HG03060 (cell line): ENCODE measurements around the gene F2RL1.
"Not testable (repeated sequence)": the region's sequence is repeated elsewhere in the genome, so short reads cannot be mapped to it uniquely, and the experiment has no call there.

Experiments used
- ATAC-seq: cut with Tn5 transposase; IDR thresholded peaks from one replicate; pipeline ENCODE4 v1.9.1; 2021; ENCODE audit warnings: low read depth, moderate number of reproducible peaks; ENCODE audit not compliant: unreplicated experiment

Gene F2RL1

DNA sequence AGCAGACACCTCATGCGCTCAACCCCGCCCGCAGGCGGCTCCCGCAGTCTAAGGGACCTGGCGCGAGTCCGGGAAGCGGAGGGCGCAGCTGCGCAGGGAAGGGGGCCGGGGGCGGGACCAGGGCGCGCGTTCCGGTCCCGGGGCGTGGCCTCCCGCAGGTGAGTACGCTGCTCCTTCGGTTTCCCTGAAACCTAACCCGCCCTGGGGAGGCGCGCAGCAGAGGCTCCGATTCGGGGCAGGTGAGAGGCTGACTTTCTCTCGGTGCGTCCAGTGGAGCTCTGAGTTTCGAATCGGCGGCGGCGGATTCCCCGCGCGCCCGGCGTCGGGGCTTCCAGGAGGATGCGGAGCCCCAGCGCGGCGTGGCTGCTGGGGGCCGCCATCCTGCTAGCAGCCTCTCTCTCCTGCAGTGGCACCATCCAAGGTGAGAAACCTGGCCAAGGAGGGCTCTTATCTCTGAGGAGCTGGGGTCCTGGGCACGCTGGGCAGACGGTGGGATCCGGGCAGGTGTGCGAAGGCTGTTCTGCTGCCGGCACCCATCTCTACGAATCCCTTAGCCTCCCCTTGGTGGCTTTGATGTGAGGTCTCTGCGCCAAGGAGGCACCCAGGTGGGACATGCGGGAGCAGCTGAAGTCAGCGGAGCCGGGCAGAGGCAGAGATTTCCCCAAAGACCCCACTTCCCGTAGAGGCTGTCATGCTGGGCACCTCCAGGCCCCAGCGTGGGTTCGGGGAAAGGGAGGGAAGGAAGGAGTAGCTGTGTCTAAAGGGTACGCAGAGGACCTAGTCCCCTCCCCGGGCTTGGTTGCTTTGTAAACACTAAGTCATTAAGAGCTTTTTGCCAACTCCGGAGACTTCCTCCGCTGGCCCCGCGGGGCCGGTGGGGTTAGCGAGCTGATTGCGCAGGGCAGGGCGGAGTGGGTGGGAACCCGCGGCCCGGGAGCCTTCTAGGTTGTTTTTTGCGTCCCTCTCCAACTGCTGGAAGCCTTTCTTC lies at the start of gene F2RL1:
Gene F2RL1, plus strand, starts transcription at position 187 of the 988 bp plus-strand sequence. Its CDS starts 153 bp downstream, at position 340.
- no peak for ATAC-seq

DNA sequence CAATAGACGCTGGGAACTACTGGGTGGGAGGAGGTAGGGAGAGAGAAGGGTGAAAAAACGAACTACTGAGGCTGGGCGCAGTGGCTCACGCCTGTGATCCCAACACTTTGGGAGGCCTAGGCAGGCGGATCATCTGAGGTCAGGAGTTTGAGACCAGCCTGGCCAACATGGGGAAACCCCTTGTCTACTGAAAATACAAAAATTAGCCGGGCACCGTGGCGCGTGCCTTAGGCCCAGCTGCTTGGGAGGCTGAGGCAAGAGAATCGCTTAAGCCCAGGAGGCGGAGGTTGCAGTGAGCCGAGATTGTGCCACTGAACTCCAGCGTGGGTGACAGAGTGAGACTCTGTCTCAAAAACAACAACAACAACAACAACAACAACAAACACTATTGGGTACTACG lies 47.8 kb upstream of the F2RL1 start:
- not testable (repeated sequence) for ATAC-seq

GRCh38 chr5:76771705-76772405 lies 47.0 kb upstream of the F2RL1 start:
- ATAC-seq = no peak

DNA sequence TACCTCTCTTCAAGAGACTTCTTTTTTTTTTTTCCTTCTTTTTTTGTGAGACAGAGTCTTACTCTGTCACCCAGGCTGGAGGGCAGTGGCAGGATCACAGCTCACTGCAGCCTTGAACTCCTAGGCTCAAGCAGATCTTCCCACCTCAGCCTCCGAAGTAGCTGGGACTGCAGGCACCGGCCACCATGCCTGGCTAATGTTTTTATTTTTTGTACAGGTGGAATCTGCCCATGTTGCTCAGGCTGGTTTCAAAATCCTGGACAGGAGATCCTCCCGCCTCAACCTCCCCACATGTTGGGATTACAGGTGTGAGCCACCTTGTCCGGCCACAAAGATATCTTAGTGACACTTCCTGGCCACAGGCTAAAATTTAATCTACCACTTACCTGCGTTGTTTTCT lies 42.9 kb upstream of the F2RL1 start:
- ATAC-seq = no peak

DNA sequence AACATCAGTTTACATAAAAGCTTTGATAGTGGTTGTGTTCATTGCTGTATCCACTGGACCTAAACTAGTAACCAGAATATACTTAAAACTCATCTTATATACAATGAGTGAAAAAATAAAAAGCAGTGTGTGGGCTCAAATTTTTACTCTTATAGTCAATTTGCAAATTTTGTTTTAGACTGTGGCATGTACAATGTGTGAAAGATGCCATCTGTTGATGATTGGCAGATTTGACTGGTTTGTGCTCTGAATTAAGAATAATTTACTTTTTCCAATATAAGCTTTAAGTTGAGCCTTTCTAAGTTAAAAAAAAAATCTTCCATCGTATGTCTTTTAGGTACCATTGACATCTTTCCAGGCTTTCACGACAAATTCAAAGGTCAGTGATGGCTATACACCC lies 42.4 kb upstream of the F2RL1 start:
- no peak for ATAC-seq

GRCh38 chr5:76780616-76781015 lies 38.2 kb upstream of the F2RL1 start:
- not testable (repeated sequence) for ATAC-seq

GRCh38 chr5:76781775-76782174 lies 37.1 kb upstream of the F2RL1 start:
- no peak for ATAC-seq

DNA sequence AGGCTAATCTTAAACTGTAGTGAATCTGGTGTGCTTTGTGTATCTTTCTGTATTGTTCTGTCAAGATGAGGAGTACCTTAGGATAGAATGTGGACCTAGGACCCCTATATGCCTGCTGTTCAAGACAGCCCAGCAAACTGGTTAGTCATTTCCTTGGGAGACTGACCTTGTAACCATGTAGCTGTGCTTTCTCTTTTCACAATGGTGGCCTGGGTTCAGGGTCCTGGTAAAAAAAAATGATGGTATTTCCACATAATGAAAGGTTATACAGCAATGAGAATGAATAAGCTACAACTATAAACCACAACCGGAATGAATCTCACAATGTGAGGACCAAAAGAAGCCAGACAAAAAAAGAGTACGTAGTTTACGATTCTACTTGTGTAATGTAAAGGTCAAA lies 36.4 kb upstream of the F2RL1 start:
- ATAC-seq = no peak

GRCh38 chr5:76787237-76787636 lies 31.6 kb upstream of the F2RL1 start:
- no peak for ATAC-seq

GRCh38 chr5:76788362-76788761 lies 30.5 kb upstream of the F2RL1 start:
- ATAC-seq = no peak

- ATAC-seq = not testable (repeated sequence)
Measured at GRCh38 chr5:76789275-76789674, 29.6 kb upstream of the F2RL1 start.

- no peak for ATAC-seq
Measured at GRCh38 chr5:76789991-76790581, 28.7 kb upstream of the F2RL1 start.

- no peak for ATAC-seq
Measured at GRCh38 chr5:76790632-76791290, 28.1 kb upstream of the F2RL1 start.

- no peak for ATAC-seq
Measured at GRCh38 chr5:76791461-76791860, 27.4 kb upstream of the F2RL1 start.

DNA sequence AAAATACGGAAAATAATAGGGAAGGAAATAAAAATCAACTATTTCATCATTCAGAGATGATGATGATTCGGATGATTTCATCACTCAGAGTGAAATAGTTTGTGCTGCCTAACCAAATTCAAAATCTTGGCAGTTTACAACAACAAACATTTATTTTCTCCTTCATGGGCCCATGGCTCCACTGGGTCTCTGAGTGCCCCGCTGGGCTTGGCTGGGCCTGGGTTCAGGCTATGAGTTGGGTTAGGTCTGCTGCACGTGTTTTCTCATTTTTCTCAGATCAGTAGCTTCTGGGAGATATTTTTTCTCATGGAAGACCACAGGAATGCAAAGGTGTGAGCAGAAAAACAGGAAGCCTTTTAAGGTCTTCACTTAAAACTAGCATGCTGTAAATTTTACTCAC lies 24.0 kb upstream of the F2RL1 start:
- ATAC-seq = no peak

DNA sequence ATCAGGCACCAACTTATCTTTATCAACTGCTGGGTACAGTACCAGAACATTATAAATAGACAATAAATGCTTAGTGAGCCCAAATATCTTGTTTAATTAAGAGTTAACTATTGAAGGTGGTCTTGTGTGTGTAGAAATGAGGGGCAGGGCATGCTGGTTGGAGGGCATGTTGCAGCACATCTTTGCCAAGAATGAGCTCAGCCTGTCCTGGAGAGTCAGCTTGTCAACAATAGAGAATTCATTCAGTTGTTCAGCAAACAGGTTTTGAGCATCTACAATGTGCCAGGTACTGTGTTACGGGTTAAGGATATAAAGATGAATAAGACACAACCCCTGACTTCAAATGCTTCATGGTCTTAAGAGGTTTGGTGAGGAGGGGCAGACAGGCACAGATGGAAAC lies 19.2 kb upstream of the F2RL1 start:
- ATAC-seq = no peak

- ATAC-seq = no peak
Measured at GRCh38 chr5:76800579-76800978, 18.3 kb upstream of the F2RL1 start.

- no peak for ATAC-seq
Measured at GRCh38 chr5:76801159-76801802, 17.5 kb upstream of the F2RL1 start.

DNA sequence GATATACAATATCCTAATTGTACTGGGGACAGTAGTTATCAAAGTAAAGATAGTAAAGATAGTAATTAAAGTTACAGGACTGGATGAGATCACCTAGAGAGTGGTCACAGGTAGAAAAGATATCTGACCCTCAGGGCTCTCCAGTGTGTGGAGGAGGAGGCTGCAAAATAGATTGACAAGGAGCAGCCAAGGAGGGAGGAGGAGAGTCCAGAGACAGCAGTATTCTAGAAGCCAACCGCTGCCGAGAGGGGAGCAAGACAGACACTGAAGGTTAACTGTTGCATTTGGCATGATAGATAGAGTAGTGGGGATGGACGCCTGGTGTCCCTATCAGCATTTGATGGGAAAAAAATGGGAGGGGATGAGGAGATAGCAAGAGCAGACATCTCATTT lies 17.0 kb upstream of the F2RL1 start:
- ATAC-seq = no peak

GRCh38 chr5:76804266-76804665 lies 14.6 kb upstream of the F2RL1 start:
- no peak for ATAC-seq
